ENCODE data around the gene TBC1D7. TPM values are rescaled to one million over a fixed set of nuclear protein-coding genes. Genes with fewer than 3 reads are reported as not detected.
A peak's percentile ranks its signal among the peaks of the same experiment; 100 is the strongest.

The TBC1D7 gene
- polyA plus RNA-seq, 2 of the 4 experiments (the other 2 are of a cell fraction) = 34.6 to 55.9 TPM

DNA sequence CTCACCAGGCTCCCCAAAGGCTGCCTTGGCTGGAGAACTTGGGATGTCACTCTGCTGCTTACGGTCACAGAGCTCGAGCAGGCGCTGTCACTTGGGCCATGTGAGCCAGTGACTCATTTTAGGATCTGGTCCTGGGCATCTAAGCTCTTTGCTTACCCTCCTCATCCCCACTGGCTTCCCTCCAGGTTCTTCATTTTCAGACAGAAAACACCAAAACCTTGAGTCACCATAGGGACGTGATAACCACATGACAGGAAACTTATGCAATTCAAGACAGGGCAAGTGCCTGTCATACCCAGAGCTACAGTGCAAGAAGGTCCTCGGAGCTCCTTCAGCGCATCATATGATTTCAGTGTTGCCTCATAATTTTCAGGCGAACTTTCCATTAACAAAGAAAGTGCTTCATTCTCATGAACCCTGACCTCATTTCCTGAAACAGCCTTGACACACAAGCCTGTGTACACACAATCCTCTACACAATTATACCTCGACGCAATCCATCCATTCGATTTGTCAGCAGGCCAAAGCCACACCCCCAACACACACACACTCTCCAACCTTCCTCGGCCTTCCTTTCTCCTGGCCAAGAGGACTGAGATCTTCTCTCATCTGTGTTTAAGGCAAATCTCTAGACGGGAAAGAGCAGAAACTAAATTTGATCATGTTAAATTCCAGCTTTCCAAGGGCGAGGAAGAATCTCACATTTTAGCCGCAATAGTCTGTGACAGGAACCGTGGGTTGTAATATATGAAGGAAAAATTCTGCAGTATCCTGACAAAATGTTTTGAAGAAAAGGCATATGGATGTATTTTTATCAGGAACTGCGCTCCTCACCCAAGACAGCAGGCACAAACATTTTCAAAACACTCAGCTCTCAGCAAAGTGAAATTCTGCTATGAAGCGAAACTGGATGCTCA is 25.3 kb downstream of the TBC1D7 start:
- ChIA-PET POLR2A (interaction anchor here (0.7 to 2.3 kb wide), 4 partner anchors 13 to 312 kb away, joined by 3 to 28 read pairs (median 6); partner anchors contain the start of genes NOL7, SIRT5 and TBC1D7), CTCF (interaction anchor here (1.3 to 1.9 kb wide), 3 partner anchors 25 to 272 kb away, joined by 3 to 5 read pairs (median 5); partner anchors contain the start of gene TBC1D7)
- Histone ChIP-seq H3K9me3 (no peaks in the 10 kb centered on the region), H3K4me3 (no peak overlapping the region), H3K27ac (peak overlapping the region; percentile 87 to 94), H3K4me2 (peak overlapping the region; percentile 64), H3K4me1 (peaks cover 62% of the 10 kb centered on the region)
- no peak for FAIRE-seq
- ATAC-seq = peak; percentile 87 to 93
- peak; percentile 88 to 89 for DNase-seq (ENCODE audit: low read depth in 1 of 2, low spot score in 1 of 2)
- WGBS (ENCODE audit: missing lambda C conversion rate) = 37% methylated on average over 17 of the region's 17 CpGs
- TF ChIP-seq, protein P1, sequence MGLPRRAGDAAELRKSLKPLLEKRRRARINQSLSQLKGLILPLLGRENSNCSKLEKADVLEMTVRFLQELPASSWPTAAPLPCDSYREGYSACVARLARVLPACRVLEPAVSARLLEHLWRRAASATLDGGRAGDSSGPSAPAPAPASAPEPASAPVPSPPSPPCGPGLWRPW (IDR thresholded peaks at IDR 0.05) = peak; percentile 75
- TF ChIP-seq HEYL (CRISPR knock-in tag; IDR thresholded peaks at IDR 0.05) (no peak), ZC3H11A (IDR thresholded peaks at IDR 0.05) (no peak), PHF8 (IDR thresholded peaks at IDR 0.05; ENCODE audit: borderline replicate concordance, low read depth) (no peak), HOXA7 (CRISPR knock-in tag; IDR thresholded peaks at IDR 0.05) (no peak), CHD2 (IDR thresholded peaks at IDR 0.05; ENCODE audit: low read length, partially characterized antibody) (no peak), HDAC2 (IDR thresholded peaks at IDR 0.05) (no peak), ZNF302 (CRISPR knock-in tag; IDR thresholded peaks at IDR 0.05) (no peak), SREBF2 (IDR thresholded peaks at IDR 0.05) (no peak), FOSB (CRISPR knock-in tag; IDR thresholded peaks at IDR 0.05) (no peak), JUN (IDR thresholded peaks at IDR 0.05) (peak; percentile 46 to 82; a peak in 3 of 5 replicates), SMC3 (IDR thresholded peaks at IDR 0.05) (no peak), TFCP2L1 (CRISPR knock-in tag; IDR thresholded peaks at IDR 0.05) (no peak), JUNB (IDR thresholded peaks at IDR 0.05) (peak; percentile 93), EP300 (IDR thresholded peaks at IDR 0.05) (peak; percentile 90 to 91; a peak in 4 of 5 replicates), TP53 (CRISPR knock-in tag; IDR thresholded peaks at IDR 0.05) (no peak), GATA3 (IDR thresholded peaks at IDR 0.05; ENCODE audit: borderline replicate concordance) (peak; percentile 53; the same call in 1 of the 2 replicates), POLR2A (IDR thresholded peaks at IDR 0.05; ENCODE audit: low read length) (no peak), HOXB5 (CRISPR knock-in tag; IDR thresholded peaks at IDR 0.05) (no peak), POLR2AphosphoS2 (conservative IDR thresholded peaks at IDR 0.05; ENCODE audit: low read length) (no peak), ESRRA (IDR thresholded peaks at IDR 0.05; ENCODE audit: borderline replicate concordance, low read length) (no peak), FOXS1 (CRISPR knock-in tag; IDR thresholded peaks at IDR 0.05) (no peak), NFE2L2 (conservative IDR thresholded peaks at IDR 0.05; ENCODE audit: low read length) (no peak), CEBPB (IDR thresholded peaks at IDR 0.05) (peak; percentile 92 to 97), RCOR1 (IDR thresholded peaks at IDR 0.05; ENCODE audit: low read depth, low read length) (no peak), FOSL2 (IDR thresholded peaks at IDR 0.05) (peak; percentile 85), FOSL2 (CRISPR knock-in tag; IDR thresholded peaks at IDR 0.05) (peak; percentile 86), RFX5 (IDR thresholded peaks at IDR 0.05) (no peak), EHF (CRISPR knock-in tag; IDR thresholded peaks at IDR 0.05) (no peak), NR3C1 (IDR thresholded peaks at IDR 0.05) (no peak), ZSCAN20 (CRISPR knock-in tag; IDR thresholded peaks at IDR 0.05) (no peak), ZFP36 (IDR thresholded peaks at IDR 0.05; ENCODE audit: borderline replicate concordance, partially characterized antibody) (no peak), EHMT2 (IDR thresholded peaks at IDR 0.05; ENCODE audit: low read depth) (no peak), MYC (IDR thresholded peaks at IDR 0.05; ENCODE audit: borderline replicate concordance, low read length) (no peak), RAD21 (conservative IDR thresholded peaks at IDR 0.05 in 1 of 2, IDR thresholded peaks at IDR 0.05 in 1 of 2) (peak in 1 of 2 experiments; percentile 20; a peak in 1 of 5 replicates), CBX2 (IDR thresholded peaks at IDR 0.05; ENCODE audit: borderline replicate concordance, low read depth) (no peak)
- TF ChIP-seq, protein P2, sequence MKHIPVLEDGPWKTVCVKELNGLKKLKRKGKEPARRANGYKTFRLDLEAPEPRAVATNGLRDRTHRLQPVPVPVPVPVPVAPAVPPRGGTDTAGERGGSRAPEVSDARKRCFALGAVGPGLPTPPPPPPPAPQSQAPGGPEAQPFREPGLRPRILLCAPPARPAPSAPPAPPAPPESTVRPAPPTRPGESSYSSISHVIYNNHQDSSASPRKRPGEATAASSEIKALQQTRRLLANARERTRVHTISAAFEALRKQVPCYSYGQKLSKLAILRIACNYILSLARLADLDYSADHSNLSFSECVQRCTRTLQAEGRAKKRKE (CRISPR knock-in tag; IDR thresholded peaks at IDR 0.05; ENCODE audit: low read depth) = no peak
- TF ChIP-seq, protein P3, sequence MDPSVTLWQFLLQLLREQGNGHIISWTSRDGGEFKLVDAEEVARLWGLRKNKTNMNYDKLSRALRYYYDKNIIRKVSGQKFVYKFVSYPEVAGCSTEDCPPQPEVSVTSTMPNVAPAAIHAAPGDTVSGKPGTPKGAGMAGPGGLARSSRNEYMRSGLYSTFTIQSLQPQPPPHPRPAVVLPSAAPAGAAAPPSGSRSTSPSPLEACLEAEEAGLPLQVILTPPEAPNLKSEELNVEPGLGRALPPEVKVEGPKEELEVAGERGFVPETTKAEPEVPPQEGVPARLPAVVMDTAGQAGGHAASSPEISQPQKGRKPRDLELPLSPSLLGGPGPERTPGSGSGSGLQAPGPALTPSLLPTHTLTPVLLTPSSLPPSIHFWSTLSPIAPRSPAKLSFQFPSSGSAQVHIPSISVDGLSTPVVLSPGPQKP (IDR thresholded peaks at IDR 0.05; ENCODE audit: low read depth, low read length) = no peak
- TF ChIP-seq, protein P4, sequence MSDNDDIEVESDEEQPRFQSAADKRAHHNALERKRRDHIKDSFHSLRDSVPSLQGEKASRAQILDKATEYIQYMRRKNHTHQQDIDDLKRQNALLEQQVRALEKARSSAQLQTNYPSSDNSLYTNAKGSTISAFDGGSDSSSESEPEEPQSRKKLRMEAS (IDR thresholded peaks at IDR 0.05) = peak; percentile 65
- TF ChIP-seq, protein P5, sequence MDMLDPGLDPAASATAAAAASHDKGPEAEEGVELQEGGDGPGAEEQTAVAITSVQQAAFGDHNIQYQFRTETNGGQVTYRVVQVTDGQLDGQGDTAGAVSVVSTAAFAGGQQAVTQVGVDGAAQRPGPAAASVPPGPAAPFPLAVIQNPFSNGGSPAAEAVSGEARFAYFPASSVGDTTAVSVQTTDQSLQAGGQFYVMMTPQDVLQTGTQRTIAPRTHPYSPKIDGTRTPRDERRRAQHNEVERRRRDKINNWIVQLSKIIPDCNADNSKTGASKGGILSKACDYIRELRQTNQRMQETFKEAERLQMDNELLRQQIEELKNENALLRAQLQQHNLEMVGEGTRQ (IDR thresholded peaks at IDR 0.05) = peak; percentile 65
- TF ChIP-seq, protein P6, sequence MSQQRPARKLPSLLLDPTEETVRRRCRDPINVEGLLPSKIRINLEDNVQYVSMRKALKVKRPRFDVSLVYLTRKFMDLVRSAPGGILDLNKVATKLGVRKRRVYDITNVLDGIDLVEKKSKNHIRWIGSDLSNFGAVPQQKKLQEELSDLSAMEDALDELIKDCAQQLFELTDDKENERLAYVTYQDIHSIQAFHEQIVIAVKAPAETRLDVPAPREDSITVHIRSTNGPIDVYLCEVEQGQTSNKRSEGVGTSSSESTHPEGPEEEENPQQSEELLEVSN (IDR thresholded peaks at IDR 0.05; ENCODE audit: borderline replicate concordance, low read depth) = no peak

All from A549 (cell line).